Retinal pigment epithelial cell (primary cell): ENCODE results near the gene TBCD.

Experiments used
- DNase-seq: peaks from one replicate; pipeline ENCODE4 v3.0.0-alpha.2; 2010; ENCODE audit warnings: low read depth
- H3K4me3 ChIP-seq: 2 replicates; pipeline ENCODE4 v1.5.1; 2011; ENCODE audit warnings: mild to moderate bottlenecking, low read length, control low read depth, moderate library complexity
- TF ChIP-seq, protein P1 (sequence below): conservative IDR thresholded peaks from 2 replicates; pipeline ENCODE4 v1.5.1; 2011; ENCODE audit warnings: low read depth, low read length, control low read depth, inconsistent platforms

Gene TBCD

DNA sequence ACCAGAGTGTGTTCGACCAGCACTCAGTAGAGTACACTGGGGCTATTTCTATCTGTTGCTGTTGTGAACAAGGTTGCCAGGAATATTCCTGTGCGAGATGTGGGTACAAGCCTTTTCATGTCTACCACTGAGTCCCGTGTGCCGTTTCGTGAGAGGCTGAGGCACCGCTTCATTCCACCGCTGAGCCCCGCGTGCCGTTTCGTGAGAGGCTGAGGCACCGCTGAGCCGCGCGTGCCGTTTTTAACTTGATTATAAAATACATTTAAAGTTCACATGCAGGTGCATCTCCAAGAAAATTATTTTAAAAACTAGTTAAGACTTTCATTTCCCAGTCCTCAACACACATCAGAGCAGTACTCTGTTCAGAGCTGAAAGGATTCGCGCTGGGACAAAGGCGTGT, 166.6 kb downstream of the TBCD start:
- TF ChIP-seq, protein P1, sequence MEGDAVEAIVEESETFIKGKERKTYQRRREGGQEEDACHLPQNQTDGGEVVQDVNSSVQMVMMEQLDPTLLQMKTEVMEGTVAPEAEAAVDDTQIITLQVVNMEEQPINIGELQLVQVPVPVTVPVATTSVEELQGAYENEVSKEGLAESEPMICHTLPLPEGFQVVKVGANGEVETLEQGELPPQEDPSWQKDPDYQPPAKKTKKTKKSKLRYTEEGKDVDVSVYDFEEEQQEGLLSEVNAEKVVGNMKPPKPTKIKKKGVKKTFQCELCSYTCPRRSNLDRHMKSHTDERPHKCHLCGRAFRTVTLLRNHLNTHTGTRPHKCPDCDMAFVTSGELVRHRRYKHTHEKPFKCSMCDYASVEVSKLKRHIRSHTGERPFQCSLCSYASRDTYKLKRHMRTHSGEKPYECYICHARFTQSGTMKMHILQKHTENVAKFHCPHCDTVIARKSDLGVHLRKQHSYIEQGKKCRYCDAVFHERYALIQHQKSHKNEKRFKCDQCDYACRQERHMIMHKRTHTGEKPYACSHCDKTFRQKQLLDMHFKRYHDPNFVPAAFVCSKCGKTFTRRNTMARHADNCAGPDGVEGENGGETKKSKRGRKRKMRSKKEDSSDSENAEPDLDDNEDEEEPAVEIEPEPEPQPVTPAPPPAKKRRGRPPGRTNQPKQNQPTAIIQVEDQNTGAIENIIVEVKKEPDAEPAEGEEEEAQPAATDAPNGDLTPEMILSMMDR: no peak
- no peak for DNase-seq
- no peak overlapping the region for H3K4me3 ChIP-seq

DNA sequence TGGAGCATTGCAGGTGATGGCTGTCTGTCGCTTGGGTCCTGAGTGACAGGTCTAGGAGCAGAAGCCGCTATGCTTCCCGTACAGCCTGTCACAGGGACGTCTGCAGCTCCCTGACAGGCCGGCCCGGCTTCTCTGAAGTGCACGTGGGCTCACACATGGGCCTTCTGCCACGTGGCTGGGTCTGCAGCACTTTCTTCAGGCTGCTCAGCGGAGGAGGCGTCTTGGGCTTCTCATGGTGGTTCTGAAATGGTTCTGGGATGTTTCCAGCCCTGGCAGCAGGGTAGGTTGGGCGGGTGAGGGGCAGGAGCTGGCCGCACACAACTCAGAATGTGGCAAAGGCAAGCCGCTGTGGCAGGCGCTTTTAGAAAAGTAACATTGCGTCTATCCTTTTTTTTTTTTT, 168.3 kb downstream of the TBCD start:
- H3K4me3 ChIP-seq: no peak overlapping the region
- TF ChIP-seq, protein P1: no peak

DNA sequence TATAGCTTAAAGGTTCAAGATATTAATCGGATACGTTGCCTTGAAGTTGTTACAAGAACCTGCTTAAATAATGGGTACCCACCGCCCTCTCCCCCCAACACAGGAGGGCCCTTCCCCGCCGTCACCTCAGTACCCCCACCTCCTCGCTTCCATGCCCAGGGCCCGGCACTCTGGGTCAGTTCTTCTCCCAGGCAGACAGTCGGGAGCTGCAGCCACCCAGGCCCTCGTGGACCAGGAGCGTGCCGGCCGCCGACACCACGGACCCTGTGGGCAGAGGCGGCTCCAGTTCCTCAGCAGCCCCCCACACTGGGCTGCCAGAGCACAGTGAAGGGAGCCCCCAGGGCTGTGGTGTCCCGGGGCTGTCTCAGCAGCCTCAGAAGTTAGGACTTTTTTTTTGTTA, 168.8 kb downstream of the TBCD start:
- TF ChIP-seq, protein P1: no peak
- H3K4me3 ChIP-seq: no peak overlapping the region
- DNase-seq: no peak

More for the DNA sequence above, 168.3 kb downstream of the TBCD start:
- no peak for DNase-seq

DNA sequence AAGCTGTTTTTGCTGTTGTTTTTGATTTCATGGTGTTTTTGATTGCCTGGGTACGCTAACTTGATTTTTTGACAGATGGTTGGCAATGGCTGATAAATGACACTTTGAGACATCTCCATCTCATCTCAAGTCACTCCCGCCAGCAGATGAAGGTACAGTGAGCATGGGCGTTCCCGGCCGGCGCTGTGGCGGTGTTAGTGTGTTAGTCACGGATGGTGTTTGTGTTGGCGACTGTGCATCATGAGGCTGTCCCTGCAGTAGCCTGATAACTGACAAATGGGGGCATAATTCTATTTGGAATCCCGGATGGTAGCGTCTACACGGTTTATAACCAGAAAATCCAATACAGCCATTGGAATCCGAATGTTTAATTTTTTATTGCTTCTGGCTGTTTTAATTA, 169.6 kb downstream of the TBCD start:
- DNase-seq: no peak
- TF ChIP-seq, protein P1: no peak
- no peak overlapping the region for H3K4me3 ChIP-seq

DNA sequence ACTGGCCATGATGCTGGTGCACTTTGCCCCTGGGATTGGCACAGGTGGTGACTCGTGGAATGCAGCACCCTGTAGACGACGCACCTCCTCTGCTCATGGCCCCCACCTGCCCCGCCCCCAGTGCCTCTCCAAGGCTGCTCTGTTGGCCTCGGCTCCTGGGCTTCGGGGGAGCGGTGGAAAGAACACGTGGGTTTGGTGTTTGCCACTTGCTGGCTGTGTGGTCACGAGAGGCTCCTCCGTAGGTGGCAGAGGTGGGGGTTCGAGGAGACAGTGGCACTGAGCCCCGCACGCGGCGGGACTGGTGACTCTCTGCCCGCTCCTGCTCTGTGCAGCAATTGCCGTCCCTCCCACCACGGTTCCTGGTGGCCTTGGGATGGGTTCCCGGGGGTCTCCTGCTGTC, 170.8 kb downstream of the TBCD start:
- no peak overlapping the region for H3K4me3 ChIP-seq
- TF ChIP-seq, protein P1: no peak
- no peak for DNase-seq

DNA sequence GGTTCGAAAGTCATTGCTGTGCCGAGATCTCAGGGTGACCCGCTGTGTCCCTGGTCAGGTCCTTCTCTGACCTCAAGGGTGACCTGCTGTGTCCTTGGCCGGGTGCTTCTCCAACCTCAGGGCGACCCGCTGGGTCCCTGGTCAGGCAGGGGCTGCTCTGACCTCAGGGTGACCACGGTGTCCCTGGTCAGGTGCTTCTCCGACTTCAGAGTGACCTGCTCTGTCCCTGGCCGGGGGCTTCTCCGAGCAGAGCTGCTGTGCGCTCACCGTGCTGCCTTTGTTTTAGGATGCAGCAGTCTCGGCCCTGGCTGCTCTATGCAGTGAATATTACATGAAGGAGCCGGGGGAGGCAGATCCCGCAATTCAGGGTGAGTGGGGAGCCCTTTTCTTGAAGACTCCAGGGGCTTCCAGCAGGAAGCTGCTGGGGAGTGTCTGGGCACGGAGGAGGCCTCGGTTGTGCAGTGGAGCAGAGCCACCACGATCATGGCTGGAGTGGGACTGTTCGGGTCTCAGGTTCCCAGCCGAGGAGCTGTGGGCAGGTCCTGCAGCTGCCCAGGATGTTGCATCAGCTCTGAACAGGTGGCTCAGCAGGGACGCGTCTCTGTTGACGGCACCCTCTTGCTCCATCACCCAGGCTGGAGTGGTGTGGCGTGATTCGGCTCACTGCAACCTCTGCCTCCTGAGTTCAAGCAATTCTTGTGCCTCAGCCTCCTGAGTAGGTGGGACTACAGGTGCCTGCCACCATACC, 171.7 kb downstream of the TBCD start:
- H3K4me3 ChIP-seq: no peak overlapping the region
- no peak for DNase-seq
- TF ChIP-seq, protein P1: no peak

DNA sequence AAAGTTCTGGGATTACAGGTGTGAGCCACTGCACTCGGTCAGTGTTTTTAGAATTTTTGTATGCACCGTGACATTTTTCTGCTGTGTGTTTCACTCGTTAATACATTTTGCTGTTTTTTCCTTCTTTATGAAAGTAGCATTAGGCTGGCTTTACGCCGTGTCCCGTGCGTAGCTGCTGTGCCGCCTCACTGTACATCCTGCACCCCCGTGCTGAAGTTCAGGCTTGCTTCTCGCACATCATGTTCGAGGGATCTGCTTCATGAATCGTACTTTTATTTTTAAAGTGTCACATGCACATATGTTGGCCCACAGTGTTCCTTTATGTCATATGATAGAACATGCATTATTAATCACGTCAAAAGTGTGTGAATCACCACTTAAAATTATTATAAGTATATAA, 172.3 kb downstream of the TBCD start:
- no peak for DNase-seq
- TF ChIP-seq, protein P1: no peak

More for the DNA sequence above, 172.3 kb downstream of the TBCD start:
- H3K4me3 ChIP-seq: no peak overlapping the region
